Measurements from ENCODE around the gene ABI3BP.
A peak's percentile ranks its signal among the peaks of the same experiment; 100 is the strongest.

The ABI3BP gene

DNA sequence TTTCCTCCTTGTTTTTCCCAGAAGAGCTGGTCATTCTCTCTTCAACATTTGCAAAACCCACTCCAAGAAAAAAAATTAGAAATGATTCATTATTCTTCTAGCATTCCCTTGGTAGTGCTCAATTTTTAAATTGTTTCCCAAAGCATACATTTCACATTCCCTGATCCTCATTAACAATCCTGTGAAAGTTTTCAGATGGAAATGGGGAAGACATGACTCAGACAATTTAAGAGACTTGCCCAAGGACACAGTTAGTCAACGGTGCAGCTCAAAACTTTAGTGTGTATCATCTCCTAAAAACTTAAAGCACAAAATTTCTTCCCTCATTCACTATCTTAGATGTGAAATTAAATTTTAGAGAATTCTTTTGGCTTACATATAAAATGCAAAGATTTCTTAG is 17.1 kb upstream of the ABI3BP start:
- no peak overlapping the region for H3K4me3 ChIP-seq (ENCODE audit: control insufficient read depth, low read depth, low read length)
- TF ChIP-seq, protein P1, sequence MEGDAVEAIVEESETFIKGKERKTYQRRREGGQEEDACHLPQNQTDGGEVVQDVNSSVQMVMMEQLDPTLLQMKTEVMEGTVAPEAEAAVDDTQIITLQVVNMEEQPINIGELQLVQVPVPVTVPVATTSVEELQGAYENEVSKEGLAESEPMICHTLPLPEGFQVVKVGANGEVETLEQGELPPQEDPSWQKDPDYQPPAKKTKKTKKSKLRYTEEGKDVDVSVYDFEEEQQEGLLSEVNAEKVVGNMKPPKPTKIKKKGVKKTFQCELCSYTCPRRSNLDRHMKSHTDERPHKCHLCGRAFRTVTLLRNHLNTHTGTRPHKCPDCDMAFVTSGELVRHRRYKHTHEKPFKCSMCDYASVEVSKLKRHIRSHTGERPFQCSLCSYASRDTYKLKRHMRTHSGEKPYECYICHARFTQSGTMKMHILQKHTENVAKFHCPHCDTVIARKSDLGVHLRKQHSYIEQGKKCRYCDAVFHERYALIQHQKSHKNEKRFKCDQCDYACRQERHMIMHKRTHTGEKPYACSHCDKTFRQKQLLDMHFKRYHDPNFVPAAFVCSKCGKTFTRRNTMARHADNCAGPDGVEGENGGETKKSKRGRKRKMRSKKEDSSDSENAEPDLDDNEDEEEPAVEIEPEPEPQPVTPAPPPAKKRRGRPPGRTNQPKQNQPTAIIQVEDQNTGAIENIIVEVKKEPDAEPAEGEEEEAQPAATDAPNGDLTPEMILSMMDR (IDR thresholded peaks at IDR 0.05; ENCODE audit: control insufficient read depth, insufficient read depth, low read depth, low read length, missing control alignments): no peak
- DNase-seq (ENCODE audit: low read depth): peak; percentile 87

DNA sequence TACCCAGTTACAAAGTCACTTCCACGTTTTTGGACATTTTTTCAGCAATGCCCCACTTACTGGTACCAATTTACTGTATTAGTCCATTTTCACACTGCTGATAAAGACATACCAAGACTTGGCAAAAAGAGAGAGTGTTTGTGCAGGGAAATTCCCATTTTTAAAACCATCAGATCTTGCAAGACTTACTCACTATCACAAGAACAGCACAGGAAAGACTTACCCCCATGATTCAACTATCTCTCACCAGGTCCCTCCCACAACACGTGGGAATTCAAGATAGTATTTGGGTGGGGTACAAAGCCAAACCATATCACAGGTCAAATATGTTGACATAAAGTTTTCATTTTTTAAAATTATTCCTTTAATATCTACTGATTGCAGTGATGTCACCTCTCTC is 16.2 kb upstream of the ABI3BP start:
- TF ChIP-seq, protein P1 (IDR thresholded peaks at IDR 0.05; ENCODE audit: control insufficient read depth, insufficient read depth, low read depth, low read length, missing control alignments): no peak
- DNase-seq (ENCODE audit: low read depth): no peak
- H3K4me3 ChIP-seq (ENCODE audit: control insufficient read depth, low read depth, low read length): no peak overlapping the region

DNA sequence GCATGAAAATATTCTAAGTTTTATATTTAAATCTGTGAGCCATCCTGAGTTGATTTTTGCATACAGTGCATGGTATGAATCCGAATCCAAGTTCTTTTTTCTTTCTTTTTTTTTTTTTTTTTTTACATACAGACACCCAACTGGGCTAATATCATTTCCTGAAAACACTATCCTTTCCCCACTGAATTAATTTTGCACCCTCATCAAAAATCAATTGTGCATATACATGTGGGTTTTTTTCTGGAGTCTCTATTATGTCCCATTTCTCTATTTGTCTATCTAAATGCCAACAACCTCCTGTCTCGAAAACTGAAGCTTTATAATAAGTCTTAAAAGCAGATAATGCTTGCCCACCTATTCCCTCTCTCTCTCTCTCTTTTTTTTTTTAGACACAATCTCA is 5.9 kb upstream of the ABI3BP start:
- TF ChIP-seq, protein P1 (IDR thresholded peaks at IDR 0.05; ENCODE audit: control insufficient read depth, insufficient read depth, low read depth, low read length, missing control alignments): no peak
- DNase-seq (ENCODE audit: low read depth): no peak
- H3K4me3 ChIP-seq (ENCODE audit: control insufficient read depth, low read depth, low read length): no peak overlapping the region

DNA sequence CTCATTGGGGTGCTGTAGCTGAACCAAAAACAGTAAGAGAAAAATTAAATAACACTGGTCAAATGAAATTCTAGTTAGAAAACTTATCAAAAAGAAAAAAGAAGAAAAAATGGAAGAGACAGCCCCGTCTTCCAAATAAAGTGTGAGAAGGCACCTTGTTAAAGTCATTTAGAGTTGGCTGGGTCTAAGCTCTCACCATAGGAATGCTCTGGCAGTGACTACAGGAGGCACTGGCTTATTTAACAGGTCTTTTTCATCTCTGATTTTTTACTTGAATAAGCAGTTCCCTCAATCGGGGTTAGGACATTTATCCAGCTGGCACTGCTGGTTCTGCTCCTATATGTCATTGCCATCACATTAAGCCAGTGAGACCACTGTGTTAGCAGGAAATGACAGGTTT is 1.6 kb upstream of the ABI3BP start:
- no peak overlapping the region for H3K4me3 ChIP-seq (ENCODE audit: control insufficient read depth, low read depth, low read length)
- TF ChIP-seq, protein P1 (IDR thresholded peaks at IDR 0.05; ENCODE audit: control insufficient read depth, insufficient read depth, low read depth, low read length, missing control alignments): no peak
- no peak for DNase-seq (ENCODE audit: low read depth)

DNA sequence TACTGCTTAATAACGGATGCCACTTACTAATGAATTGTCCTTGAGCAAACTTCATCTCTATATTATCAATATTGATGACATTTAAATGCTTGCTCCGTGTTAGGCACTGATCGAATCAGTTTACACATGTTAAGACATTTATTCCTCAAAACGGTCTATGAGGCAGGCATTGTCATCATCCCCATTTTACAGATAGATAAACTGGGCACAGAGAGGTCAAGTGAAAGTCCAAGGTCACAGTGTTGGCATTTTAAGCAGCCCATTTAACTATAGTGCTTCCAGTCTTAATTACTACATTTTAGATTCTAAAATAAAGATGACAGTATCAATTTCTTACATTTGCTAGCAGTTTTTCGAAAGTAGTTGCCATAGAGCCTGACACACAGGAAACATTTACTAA is 966 bp upstream of the ABI3BP start:
- DNase-seq (ENCODE audit: low read depth): no peak
- no peak overlapping the region for H3K4me3 ChIP-seq (ENCODE audit: control insufficient read depth, low read depth, low read length)
- TF ChIP-seq, protein P1 (IDR thresholded peaks at IDR 0.05; ENCODE audit: control insufficient read depth, insufficient read depth, low read depth, low read length, missing control alignments): no peak

DNA sequence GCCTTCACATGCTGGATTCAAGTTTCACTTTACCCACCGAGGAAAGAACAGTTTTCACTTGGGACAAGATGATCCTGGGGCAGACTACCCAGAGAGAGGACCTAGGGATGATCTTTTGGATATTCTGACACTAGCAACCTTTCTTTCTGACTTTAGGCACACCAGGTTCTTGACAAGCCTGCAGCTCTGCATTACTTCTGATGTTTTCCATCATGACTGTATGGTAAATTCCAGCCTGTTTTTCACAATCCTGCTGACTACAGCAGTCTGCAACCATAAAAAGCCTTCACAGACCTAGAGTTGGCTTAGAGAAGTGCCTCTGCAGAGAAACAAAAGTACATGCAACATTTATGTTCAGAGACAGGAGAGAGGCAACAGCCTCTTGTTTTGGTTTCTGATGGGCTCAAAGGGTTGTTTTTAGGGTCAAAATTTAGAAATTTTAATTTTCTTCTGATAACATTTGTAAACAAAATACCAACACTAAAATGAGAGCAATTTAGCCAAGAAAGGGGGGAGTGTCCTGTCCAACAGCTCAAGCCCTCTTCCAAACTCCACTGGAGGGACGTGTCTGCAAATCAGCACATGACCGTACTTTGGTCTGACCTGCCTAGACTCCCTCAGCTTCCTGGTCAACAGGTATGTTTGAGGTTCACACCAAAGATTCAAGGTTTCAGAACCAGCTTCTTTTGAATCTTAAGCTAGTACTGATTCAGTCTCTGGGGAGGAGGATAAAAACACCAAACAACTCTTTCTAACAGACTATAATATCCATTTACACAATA is 799 bp downstream of the ABI3BP start:
- H3K4me3 ChIP-seq (ENCODE audit: control insufficient read depth, low read depth, low read length): peak overlapping the region; percentile 48
- no peak for DNase-seq (ENCODE audit: low read depth)
- TF ChIP-seq, protein P1 (IDR thresholded peaks at IDR 0.05; ENCODE audit: control insufficient read depth, insufficient read depth, low read depth, low read length, missing control alignments): no peak
